IPS DF 6.9 (cell line): ENCODE measurements around the gene CCHCR1.
"Not testable (repeated sequence)": the region's sequence is repeated elsewhere in the genome, so short reads cannot be mapped to it uniquely, and the experiment has no call there.

Experiments used
- DNase-seq: peaks from one replicate; pipeline ENCODE4 v3.0.0-alpha.2; 2013; ENCODE audit warnings: low read depth, low spot score
- H3K27ac ChIP-seq: one replicate; pipeline ENCODE4 v1.5.1; 2013; ENCODE audit warnings: low read length, control low read depth
- H3K27me3 ChIP-seq: 2 replicates; pipeline ENCODE4 v1.6.1; 2013; ENCODE audit warnings: mild to moderate bottlenecking, low read length; ENCODE audit not compliant: control insufficient read depth, insufficient read depth
- H3K36me3 ChIP-seq: 2 replicates; pipeline ENCODE4 v1.6.1; 2013; ENCODE audit warnings: low read length; ENCODE audit not compliant: control insufficient read depth, insufficient read depth
- H3K4me1 ChIP-seq: 2 replicates; pipeline ENCODE4 v1.6.1; 2013; ENCODE audit warnings: low read length; ENCODE audit not compliant: control insufficient read depth, insufficient read depth
- H3K4me3 ChIP-seq: 2 replicates; pipeline ENCODE4 v1.5.1; 2013; ENCODE audit warnings: mild to moderate bottlenecking, low read length
- H3K9me3 ChIP-seq: 2 replicates; pipeline ENCODE4 v1.6.1; 2013; ENCODE audit warnings: low read length, inconsistent platforms; ENCODE audit not compliant: control insufficient read depth, insufficient read depth
- WGBS: extraction: QIAGEN DNeasy Blood & Tissue Kit; methylation state at CpG from one replicate; pipeline ENCODE4 v1.1.7; 2013; ENCODE audit warnings: mixed read lengths, missing lambda C conversion rate; ENCODE audit not compliant: insufficient read length, insufficient coverage; 5-methylcytosine and 5-hydroxymethylcytosine counted together

Gene CCHCR1, protein sequence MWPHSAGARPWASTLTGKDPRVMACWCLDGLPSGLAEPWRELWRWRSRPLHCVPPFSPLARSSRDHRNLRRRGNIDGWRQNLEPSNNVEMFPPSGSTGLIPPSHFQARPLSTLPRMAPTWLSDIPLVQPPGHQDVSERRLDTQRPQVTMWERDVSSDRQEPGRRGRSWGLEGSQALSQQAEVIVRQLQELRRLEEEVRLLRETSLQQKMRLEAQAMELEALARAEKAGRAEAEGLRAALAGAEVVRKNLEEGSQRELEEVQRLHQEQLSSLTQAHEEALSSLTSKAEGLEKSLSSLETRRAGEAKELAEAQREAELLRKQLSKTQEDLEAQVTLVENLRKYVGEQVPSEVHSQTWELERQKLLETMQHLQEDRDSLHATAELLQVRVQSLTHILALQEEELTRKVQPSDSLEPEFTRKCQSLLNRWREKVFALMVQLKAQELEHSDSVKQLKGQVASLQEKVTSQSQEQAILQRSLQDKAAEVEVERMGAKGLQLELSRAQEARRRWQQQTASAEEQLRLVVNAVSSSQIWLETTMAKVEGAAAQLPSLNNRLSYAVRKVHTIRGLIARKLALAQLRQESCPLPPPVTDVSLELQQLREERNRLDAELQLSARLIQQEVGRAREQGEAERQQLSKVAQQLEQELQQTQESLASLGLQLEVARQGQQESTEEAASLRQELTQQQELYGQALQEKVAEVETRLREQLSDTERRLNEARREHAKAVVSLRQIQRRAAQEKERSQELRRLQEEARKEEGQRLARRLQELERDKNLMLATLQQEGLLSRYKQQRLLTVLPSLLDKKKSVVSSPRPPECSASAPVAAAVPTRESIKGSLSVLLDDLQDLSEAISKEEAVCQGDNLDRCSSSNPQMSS

GRCh38 chr6:31157513-31158139 is at the start of gene CCHCR1:
CCHCR1 (minus strand) TSS chr6:31157802; CDS start chr6:31157600, 202 bp downstream.
- Histone ChIP-seq H3K27me3 (no peaks in the 10 kb centered on the region), H3K4me1 (peaks cover 4% of the 10 kb centered on the region; the same call in 1 of the 2 replicates), H3K9me3 (no peaks in the 10 kb centered on the region), H3K4me3 (peak within 1 kb of the TSS; percentile 69; the same call in 1 of the 2 replicates), H3K27ac (no peak within 1 kb of the TSS), H3K36me3 (peaks cover 8% of the 10 kb centered on the region; the same call in 1 of the 2 replicates)
- no peak for DNase-seq
- no CpG with 5 or more reads among the region's 14 CpGs for WGBS

- Histone ChIP-seq H3K27me3 (no peaks in the 10 kb centered on the region), H3K27ac (no peak overlapping the region), H3K4me3 (no peak overlapping the region), H3K4me1 (peaks cover 4% of the 10 kb centered on the region; the same call in 1 of the 2 replicates), H3K9me3 (no peaks in the 10 kb centered on the region), H3K36me3 (no peaks in the 10 kb centered on the region; the same call in 1 of the 2 replicates)
- no peak for DNase-seq
- WGBS: 100% methylated on average over 1 of the region's 2 CpGs
Measured at GRCh38 chr6:31205638-31206037, 48.0 kb upstream of the CCHCR1 start.

GRCh38 chr6:31204751-31205145 is 47.1 kb upstream of the CCHCR1 start:
- H3K27ac ChIP-seq: no peak overlapping the region

DNA sequence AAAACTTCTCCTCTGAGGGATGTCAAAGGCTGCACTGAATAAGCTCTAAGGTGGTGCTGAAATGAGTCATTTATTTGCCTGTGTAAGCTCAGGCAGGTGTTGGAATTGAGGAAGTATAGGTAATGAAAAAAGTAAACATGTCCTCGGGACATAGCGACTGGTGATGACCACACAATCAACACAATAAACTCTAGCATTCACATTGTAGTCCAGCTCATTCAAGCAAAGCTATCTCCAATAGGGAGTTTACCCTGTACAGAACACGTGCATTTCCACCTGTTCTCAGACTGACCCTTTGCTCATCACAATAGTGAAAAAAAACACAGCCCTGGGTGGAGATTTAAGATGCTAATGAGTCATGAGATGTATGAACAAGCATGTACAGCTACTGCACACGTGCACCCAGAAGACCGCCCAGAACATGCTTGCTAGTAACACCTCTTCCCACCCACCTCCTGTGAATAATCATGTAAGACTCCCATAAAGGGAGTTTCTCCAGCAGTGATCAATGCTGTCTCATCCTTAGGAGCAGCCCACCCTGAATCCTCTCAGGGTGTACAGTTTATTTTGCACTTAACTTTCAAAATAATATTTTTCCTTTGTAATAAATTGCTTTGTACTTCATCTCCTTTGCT is 45.9 kb upstream of the CCHCR1 start:
- H3K27ac ChIP-seq: no peak overlapping the region
- 0 out of 2 replicates have a peak, but pooled peaks cover 2% of the 10 kb centered on the region for H3K4me1 ChIP-seq
- no peak overlapping the region for H3K4me3 ChIP-seq
- no peaks in the 10 kb centered on the region for H3K9me3 ChIP-seq
- WGBS: no CpG with 5 or more reads among the region's 5 CpGs
- H3K27me3 ChIP-seq: no peaks in the 10 kb centered on the region
- no peak for DNase-seq
- H3K36me3 ChIP-seq: no peaks in the 10 kb centered on the region; the same call in 1 of the 2 replicates

More at GRCh38 chr6:31204751-31205145, 47.1 kb upstream of the CCHCR1 start:
- Histone ChIP-seq H3K27me3 (no peaks in the 10 kb centered on the region), H3K4me1 (0 out of 2 replicates have a peak, but pooled peaks cover 2% of the 10 kb centered on the region), H3K36me3 (no peaks in the 10 kb centered on the region; the same call in 1 of the 2 replicates), H3K9me3 (no peaks in the 10 kb centered on the region), H3K4me3 (no peak overlapping the region)
- WGBS: no CpG with 5 or more reads among the region's 4 CpGs
- DNase-seq: no peak

GRCh38 chr6:31202259-31203166 is 44.9 kb upstream of the CCHCR1 start:
- no peak overlapping the region for H3K4me3 ChIP-seq

GRCh38 chr6:31199105-31199452 is 41.5 kb upstream of the CCHCR1 start:
- not testable (repeated sequence) for H3K4me3 ChIP-seq, DNase-seq, H3K36me3 ChIP-seq, H3K4me1 ChIP-seq, H3K27me3 ChIP-seq, H3K9me3 ChIP-seq, H3K27ac ChIP-seq
- no CpG with 5 or more reads among the region's 4 CpGs for WGBS

More at GRCh38 chr6:31202259-31203166, 44.9 kb upstream of the CCHCR1 start:
- Histone ChIP-seq H3K9me3 (no peaks in the 10 kb centered on the region), H3K27me3 (no peaks in the 10 kb centered on the region), H3K4me1 (0 out of 2 replicates have a peak, but pooled peaks cover 2% of the 10 kb centered on the region), H3K27ac (no peak overlapping the region), H3K36me3 (no peaks in the 10 kb centered on the region; the same call in 1 of the 2 replicates)
- DNase-seq: no peak
- no CpG with 5 or more reads among the region's 11 CpGs for WGBS

GRCh38 chr6:31197559-31198305 is 40.1 kb upstream of the CCHCR1 start:
- H3K27ac ChIP-seq: no peak overlapping the region
- no peaks in the 10 kb centered on the region for H3K9me3 ChIP-seq
- H3K36me3 ChIP-seq: no peaks in the 10 kb centered on the region; the same call in 1 of the 2 replicates
- H3K4me1 ChIP-seq: 0 out of 2 replicates have a peak, but pooled peaks cover 1% of the 10 kb centered on the region
- no peaks in the 10 kb centered on the region for H3K27me3 ChIP-seq
- DNase-seq: no peak
- WGBS: no CpG with 5 or more reads among the region's 45 CpGs
- peak overlapping the region; percentile 64; the same call in 1 of the 2 replicates for H3K4me3 ChIP-seq

- not testable (repeated sequence) for H3K27ac ChIP-seq, DNase-seq, H3K4me1 ChIP-seq, H3K27me3 ChIP-seq, H3K9me3 ChIP-seq, H3K4me3 ChIP-seq, H3K36me3 ChIP-seq
- no CpG with 5 or more reads among the region's 25 CpGs for WGBS
Measured at GRCh38 chr6:31196251-31197022, 38.8 kb upstream of the CCHCR1 start.
